Left lung (tissue), 10 donors: ENCODE results near the gene PFN1. TPM values are rescaled to one million over a fixed set of nuclear protein-coding genes. Genes with fewer than 3 reads are reported as not detected.

Source experiments
- ATAC-seq: fragments of 200-7000 bp; cut with Tn5 transposase; one replicate; pipeline ENCODE4 v1.9.1; 2020; ENCODE audit warnings: moderate library complexity
- DNase-seq, 4 donors: peaks; one replicate each; pipeline ENCODE4 v3.0.0-alpha.2; 2013 to 2020
- H3K27ac ChIP-seq, 2 donors: fragments of 200-600 bp; sonication (generic) in 1 of 2; one replicate each; pipeline versions ENCODE4 v1.5.0 to v1.8.0; 2020 to 2021
- H3K27me3 ChIP-seq, 2 donors: fragments of 200-600 bp; sonication (generic) in 1 of 2; one replicate each; pipeline versions ENCODE4 v1.5.0 to v1.8.0; 2020 to 2021
- H3K36me3 ChIP-seq, 2 donors: fragments of 200-600 bp; sonication (generic) in 1 of 2; one replicate each; pipeline versions ENCODE4 v1.5.0 to v1.8.0; 2020 to 2021
- H3K4me1 ChIP-seq, 2 donors: fragments of 200-600 bp; one replicate each; pipeline ENCODE4 v1.8.0; 2021
- H3K4me3 ChIP-seq, 2 donors: fragments of 200-600 bp; sonication (generic) in 1 of 2; one replicate each; pipeline versions ENCODE4 v1.5.0 to v1.8.0; 2020 to 2021; ENCODE audit warnings: mild to moderate bottlenecking in 1 of 2
- H3K9me3 ChIP-seq, 2 donors: fragments of 200-600 bp; sonication (generic) in 1 of 2; one replicate each; pipeline versions ENCODE4 v1.5.0 to v1.8.0; 2020 to 2021
- intact Hi-C, 2 donors: fragments of 100-400 bp; cut with DNase I; formaldehyde crosslinking; loops; one replicate each; pipeline versions ENCODE4 v1.11.2 to v1.14.2; 2022
- polyA plus RNA-seq, 6 donors: library from polyadenylated mRNA; unstranded; fragments of 120-200 nt; gene quantifications; one replicate each; pipeline ENCODE4 v1.2.1, GENCODE V29; 2013; ENCODE audit not compliant: insufficient read length in 6 of 6
- total RNA-seq, 2 donors: library from RNA; stranded (reverse); fragmentation: NEBNext Ultra II Directional; extraction: Animal tissue kit (Norgen Biotek cat#: 25700); gene quantifications; one replicate each; pipeline ENCODE4 v1.2.1, GENCODE V29; 2021
- TF ChIP-seq, protein P1 (sequence below), 2 donors: fragments of 200-600 bp; sonication (generic) in 1 of 2; IDR thresholded peaks; one replicate each; pipeline versions ENCODE4 v1.5.0 to v1.8.0; 2021; ENCODE audit warnings: antibody characterized with exemption in 2 of 2
- donor health status: DM: no; HTN: yes; CAD: no.
- donor health status: DM: no; HTN: no; CAD: no.

The PFN1 gene
- total and polyA plus RNA-seq, 8 donors = 337 to 987 (median 430) TPM

GRCh38 chr17:4980644-4981216 lies 32.4 kb upstream of the PFN1 start:
- TF ChIP-seq, protein P1, sequence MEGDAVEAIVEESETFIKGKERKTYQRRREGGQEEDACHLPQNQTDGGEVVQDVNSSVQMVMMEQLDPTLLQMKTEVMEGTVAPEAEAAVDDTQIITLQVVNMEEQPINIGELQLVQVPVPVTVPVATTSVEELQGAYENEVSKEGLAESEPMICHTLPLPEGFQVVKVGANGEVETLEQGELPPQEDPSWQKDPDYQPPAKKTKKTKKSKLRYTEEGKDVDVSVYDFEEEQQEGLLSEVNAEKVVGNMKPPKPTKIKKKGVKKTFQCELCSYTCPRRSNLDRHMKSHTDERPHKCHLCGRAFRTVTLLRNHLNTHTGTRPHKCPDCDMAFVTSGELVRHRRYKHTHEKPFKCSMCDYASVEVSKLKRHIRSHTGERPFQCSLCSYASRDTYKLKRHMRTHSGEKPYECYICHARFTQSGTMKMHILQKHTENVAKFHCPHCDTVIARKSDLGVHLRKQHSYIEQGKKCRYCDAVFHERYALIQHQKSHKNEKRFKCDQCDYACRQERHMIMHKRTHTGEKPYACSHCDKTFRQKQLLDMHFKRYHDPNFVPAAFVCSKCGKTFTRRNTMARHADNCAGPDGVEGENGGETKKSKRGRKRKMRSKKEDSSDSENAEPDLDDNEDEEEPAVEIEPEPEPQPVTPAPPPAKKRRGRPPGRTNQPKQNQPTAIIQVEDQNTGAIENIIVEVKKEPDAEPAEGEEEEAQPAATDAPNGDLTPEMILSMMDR (IDR thresholded peaks at IDR 0.05) = peak; percentile 71 to 78
- Histone ChIP-seq H3K27me3 (no peaks in the 10 kb centered on the region), H3K4me1 (peaks cover 0 to 56% of the 10 kb centered on the region in 2 donors), H3K9me3 (no peaks in the 10 kb centered on the region), H3K36me3 (peaks cover 0 to 89% of the 10 kb centered on the region in 2 donors), H3K27ac (peak overlapping the region in 1 of 2 donors; percentile 86), H3K4me3 (no peak overlapping the region)
- intact Hi-C loops = loop anchor here in 1 of 2 donors (10.0 kb wide), 1 partner anchor 84 kb away; no protein-coding TSS in a partner anchor
- DNase-seq (peak in 1 of 4 donors; percentile 76), ATAC-seq (peak; percentile 79)

DNA sequence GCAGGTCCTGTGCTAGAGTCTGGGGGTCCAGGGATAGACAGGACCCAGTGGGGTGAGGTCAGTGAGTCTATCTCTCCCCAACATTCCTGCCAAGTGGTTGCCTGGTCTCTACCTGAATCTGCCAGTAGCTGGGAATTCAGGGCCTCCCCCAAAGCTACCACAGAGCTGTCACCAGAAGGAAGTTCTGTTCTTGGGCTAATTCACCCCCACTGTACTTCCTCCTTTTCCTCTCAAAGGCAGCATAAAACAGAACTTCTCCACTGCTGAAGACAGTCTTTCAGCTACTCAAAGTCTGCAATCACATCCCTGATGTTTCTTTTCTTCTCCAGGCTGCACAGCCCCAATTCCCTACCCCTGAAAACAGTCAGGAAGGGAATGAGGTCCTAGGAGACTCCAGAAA lies 30.4 kb upstream of the PFN1 start:
- TF ChIP-seq, protein P1 (IDR thresholded peaks at IDR 0.05) = no peak
- Histone ChIP-seq H3K4me3 (no peak overlapping the region), H3K36me3 (peaks cover 0 to 98% of the 10 kb centered on the region in 2 donors), H3K27me3 (no peaks in the 10 kb centered on the region), H3K4me1 (peaks cover 0 to 58% of the 10 kb centered on the region in 2 donors), H3K9me3 (no peaks in the 10 kb centered on the region), H3K27ac (peak overlapping the region in 1 of 2 donors; percentile 86)
- ATAC-seq = peak; percentile 16
- intact Hi-C loops = loop anchor here in 1 of 2 donors (10.0 kb wide), 1 partner anchor 74 kb away; the partner anchor contains the start of gene CHRNE
- no peak for DNase-seq

DNA sequence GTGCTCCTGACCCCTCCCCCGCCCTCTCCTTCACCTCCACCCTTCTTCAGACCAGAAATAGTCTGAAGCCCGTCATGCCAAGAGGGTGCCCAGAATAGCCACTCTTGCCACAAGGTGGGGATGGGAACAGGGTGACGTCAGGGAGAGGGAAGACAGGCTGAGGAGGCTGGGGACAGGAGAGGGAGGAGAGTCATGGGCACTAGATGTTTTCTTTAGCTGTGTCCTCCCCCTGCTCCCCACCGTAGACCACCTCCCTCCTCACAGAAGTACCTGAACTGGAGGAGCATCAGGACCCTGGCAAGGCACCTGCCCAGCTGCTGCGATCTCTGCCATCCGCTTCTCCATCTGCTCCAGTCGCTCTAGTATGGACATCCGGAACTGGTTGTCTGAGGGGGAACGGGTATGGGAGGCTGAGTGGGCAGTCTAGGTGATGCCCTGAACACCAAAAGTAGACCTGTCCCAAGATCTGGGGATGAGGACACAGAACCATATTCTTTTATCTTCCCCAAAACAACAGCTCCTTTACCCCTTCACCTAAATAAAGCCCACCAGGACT lies 25.9 kb upstream of the PFN1 start:
- Histone ChIP-seq H3K36me3 (peaks cover 0 to 98% of the 10 kb centered on the region in 2 donors), H3K27me3 (no peaks in the 10 kb centered on the region), H3K9me3 (no peaks in the 10 kb centered on the region), H3K27ac (peak overlapping the region in 1 of 2 donors; percentile 2), H3K4me3 (no peak overlapping the region), H3K4me1 (peaks cover 2 to 45% of the 10 kb centered on the region in 2 donors)
- intact Hi-C loops = loop anchor here in 1 of 2 donors (10.0 kb wide), 1 partner anchor 69 kb away; the partner anchor contains the start of gene CHRNE
- ATAC-seq (peak; percentile 42), DNase-seq (peak in 1 of 4 donors; percentile 58)
- TF ChIP-seq, protein P1 (IDR thresholded peaks at IDR 0.05) = no peak

GRCh38 chr17:4973256-4974114 lies 25.2 kb upstream of the PFN1 start:
- peaks cover 9 to 45% of the 10 kb centered on the region in 2 donors for H3K4me1 ChIP-seq
- H3K9me3 ChIP-seq = no peaks in the 10 kb centered on the region
- intact Hi-C loops = loop anchor here in 1 of 2 donors (10.0 kb wide), 1 partner anchor 69 kb away; the partner anchor contains the start of gene CHRNE
- no peaks in the 10 kb centered on the region for H3K27me3 ChIP-seq
- TF ChIP-seq, protein P1 (IDR thresholded peaks at IDR 0.05) = no peak
- H3K4me3 ChIP-seq = no peak overlapping the region
- no peak for DNase-seq
- H3K27ac ChIP-seq = peak overlapping the region in 1 of 2 donors; percentile 2
- H3K36me3 ChIP-seq = peaks cover 0 to 98% of the 10 kb centered on the region in 2 donors
- peak; percentile 6 for ATAC-seq
